NCI-H226 (cell line): Measurements from ENCODE around the gene ALDH1A2.

Source experiments
- DNase-seq: peaks from one replicate; pipeline ENCODE4 v3.0.0-alpha.2; 2015

ALDH1A2 gene

DNA sequence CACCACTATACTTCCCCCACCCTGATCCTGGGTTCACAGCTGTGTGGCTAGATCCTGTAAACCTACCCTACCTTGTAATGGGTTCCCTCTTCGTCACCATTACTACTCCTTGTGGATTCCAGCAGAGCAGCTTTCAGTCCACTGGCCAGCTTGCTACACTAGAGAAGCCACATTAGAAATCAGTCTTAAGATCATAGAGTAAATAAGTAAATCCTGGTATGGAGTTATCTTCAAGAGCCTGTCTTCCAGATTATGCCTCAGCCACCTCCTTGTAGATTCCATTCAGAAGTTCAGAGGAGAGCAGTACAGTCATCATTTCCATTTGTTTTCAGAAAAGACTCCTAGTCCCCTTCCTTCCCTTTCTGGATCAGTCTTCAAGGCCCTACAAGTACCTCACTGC is 123.7 kb downstream of the ALDH1A2 start:
- DNase-seq, result no peak

DNA sequence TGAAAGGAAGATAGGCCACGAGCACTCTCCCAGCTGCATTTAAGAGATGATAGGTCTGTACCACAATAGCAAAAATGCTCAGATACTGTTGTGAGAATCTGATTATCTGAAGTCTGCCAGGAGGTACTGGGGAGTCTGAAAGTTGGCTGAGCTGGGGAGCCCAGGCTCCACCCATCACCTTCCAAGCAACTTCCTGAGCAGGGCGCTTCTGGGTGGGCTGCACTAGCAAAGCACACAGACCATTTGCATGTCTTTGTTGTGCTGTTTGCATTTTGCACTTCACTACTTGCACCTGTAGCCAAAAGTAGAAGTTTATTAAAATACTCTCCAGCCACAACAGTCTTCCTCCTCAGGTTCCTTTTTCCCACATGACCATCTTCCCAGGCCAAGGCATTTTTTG is 133.2 kb downstream of the ALDH1A2 start:
- DNase-seq, result no peak

DNA sequence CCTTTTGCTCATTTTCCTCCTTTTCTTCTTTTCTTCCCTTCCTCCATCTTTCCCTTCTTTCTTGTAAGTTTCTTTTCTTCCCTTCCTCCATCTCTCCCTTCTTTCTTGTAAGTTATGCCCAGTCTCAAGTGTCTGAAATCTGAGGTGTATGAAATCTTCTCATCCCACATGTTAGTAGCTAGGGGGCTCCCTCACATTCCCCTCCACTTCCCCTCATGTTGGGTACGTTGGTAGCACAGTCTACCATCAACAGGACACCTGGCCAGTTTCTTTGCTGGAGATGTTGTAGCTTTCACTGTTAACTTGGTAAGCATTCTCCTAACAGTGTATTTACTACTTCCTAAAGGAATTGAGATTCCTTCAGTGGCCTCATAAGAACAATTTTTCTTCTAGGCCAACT is 133.9 kb downstream of the ALDH1A2 start:
- no peak for DNase-seq

DNA sequence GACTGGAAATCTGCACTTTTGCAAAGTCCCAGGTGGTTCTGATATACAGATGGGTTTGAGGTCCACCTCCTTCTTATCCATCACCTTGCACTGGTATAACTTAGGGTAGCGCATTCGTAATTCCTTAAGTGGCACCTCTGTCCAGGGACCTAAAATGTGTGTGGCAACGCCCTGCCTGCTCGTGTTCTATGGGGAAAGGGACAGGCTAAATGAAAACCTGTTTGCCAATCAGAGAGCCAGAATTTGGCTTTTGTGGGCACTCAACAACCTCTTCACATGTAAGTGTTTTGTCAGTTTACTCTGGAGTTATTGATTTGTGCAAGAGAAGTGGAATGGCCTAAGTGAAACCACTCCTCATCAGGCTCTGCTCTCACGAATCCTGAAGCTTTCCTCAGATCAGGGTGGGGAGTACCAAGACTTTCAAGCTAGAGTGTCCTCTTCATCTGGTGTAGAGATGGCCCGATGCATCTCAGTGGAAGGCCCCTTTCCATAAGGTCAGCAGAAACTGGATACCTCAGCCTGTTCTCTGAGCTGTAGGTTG is 138.3 kb downstream of the ALDH1A2 start:
- no peak for DNase-seq

DNA sequence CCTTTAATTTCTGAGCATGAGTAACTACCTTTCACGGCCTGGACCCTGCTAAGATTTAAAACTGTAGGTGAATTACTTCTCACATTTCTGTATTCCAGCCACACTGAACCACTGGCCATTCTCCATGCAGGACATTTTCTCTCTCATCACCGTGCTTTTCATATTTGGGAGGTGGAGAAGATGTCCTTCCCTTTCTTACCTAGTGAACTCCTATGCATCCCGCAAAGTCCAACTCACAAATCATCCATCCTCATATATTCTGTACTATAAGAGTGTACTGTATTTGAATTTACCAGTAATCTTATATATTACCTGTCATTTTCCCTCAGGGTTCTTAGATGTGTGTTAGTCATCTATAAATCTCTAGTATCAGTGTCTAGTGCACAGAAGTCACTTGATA is 139.9 kb downstream of the ALDH1A2 start:
- DNase-seq, result no peak

DNA sequence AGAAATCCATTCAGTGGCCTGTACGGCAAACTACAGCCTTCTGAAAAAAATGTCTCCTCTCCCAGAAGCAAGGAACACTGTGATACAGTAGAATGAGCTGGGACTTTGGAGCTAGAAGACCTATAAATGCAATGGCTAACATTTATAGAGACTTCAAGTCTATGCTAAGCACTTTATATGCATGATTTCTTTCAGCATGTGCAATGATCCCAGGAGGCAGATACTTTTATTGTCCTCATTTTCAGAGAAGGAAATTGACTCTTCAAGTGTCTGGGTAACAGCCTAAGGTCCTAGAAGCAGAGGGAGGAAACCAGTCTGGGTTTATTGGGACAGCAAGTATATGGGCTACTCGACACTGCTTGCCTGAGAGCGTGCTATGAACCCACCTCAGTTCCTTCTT is 140.9 kb downstream of the ALDH1A2 start:
- DNase-seq, result no peak

DNA sequence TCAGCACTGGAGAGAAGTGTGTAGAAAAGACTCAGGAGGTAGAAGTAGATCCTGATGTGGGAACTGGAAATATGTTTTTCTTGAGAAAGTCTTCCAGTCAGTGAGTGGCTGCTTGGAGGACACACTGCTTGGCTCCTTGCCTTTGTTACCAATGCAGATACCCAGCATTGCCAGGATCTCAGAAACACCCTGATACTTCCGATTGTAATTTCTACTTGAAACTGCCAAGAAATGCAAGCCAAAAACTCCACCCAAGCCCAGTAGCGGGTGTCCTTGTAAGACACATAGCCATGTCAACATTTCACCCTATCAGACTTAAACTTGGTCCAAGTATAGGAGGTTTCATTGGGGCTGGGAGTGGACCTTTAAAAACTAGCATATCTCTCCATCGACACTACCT is 141.8 kb downstream of the ALDH1A2 start:
- peak; percentile 18 for DNase-seq

DNA sequence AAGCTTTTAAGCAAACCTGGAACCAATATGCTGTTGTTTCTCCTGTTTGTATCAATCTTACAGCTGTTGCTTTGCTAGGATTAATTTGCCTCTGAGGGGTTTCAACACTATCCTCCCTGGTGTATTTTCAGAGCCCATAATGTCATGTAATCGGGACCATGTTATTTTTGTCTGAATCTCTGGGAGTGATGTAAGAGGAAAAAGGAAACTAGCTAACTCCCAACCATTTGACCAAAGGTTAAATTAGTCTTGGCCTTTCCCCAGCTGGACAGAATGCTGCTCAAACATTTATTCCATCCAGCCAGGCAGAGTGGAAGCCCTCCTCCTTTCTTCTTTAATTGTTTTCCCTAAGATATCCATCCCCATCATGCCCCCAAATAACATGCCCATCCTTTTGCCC is 142.2 kb downstream of the ALDH1A2 start:
- peak; percentile 47 for DNase-seq

DNA sequence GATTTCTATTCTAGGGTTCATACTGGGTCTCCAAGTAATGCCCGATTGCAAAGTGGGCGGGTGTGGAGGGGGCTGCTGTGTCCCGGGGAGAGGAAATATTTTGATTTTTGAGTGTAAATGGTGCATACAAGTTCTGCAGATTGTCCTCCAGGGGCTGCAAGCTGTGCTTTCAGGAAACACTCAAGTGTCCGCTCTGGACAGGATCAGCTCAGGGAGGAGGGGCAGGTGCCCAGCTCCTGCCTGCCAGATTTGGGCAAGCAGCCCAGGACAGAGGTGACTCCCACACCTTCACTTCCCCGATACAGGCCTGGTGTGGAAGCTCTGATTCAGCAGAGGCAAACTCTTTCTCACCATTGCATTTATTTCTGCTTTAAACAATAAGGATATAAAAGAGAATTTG is 142.7 kb downstream of the ALDH1A2 start:
- peak; percentile 98 for DNase-seq

DNA sequence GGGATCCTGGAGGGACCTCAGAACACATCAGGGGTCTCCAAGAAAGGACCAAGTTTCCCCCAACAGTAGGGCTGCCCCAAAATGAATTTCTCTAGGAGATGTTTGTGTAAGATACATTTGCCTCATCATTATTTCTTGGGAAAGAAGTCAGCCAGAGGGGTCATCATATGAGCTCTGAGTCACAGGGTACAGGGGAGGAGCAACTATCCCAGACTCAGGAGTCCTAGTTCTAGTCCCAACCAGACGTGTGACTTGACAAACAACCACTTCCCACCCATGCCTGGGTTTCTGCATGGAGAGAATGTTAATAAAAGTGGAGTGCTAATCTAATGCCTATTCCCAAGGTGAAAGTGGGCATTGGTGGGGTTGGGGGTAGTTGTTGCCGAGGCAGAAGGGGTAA is 144.1 kb downstream of the ALDH1A2 start:
- DNase-seq, result peak; percentile 62

DNA sequence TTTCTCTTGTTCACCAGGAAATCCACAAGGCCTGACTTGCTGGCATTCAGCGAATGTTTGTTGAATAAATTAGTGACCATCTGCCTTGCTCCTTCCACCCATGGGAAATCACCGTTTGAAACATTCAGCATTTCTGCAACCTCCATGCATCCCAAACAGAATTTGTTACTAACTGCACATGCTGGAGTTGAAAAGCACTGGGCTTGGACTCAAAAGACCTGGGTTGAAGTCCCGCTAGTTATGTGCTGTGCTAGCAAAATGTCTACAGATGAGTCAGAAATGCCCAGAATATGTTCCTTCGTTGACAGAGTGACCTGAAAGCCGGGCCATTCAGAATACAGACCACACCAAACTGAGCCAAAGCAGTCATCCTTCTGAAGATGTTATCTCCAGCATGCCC is 144.6 kb downstream of the ALDH1A2 start:
- no peak for DNase-seq

DNA sequence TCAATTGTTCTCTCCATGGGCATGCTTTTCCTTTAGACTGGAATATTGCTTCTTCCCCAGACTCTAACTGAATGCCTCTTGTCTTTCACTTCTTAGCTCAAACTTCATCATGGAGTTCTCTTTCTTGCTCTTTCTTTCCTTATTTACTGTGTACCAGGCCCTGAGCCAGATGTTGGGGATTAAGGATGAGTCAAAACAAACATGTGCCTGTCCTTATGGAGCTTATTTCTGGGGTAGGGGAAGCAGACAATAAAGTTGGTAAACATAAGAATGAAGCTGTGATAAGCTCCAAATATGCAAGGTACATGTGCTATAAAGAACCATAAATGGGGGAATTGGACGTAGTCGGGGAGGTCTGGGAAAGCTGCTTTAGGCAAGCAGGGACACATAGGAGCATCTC is 145.8 kb downstream of the ALDH1A2 start:
- no peak for DNase-seq

DNA sequence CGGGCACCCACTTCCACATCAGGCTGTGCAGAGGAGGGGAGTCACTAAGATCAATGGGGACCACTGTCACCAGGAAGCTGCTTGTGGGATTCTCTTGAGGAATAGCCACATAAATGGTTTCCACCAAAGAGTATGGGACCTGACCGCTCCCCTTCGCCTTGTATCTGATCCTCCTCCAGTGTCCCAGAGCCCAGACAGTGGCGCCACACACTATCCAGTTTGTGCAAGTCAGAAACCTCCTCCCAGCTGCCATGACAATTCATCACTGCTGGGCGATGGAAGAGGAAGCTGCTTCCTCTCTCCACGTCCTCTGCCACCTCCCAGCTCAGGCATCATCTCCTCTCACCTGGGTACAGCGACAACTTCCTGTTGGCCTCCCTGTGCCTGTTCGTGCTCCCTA is 147.5 kb downstream of the ALDH1A2 start:
- DNase-seq, result no peak

DNA sequence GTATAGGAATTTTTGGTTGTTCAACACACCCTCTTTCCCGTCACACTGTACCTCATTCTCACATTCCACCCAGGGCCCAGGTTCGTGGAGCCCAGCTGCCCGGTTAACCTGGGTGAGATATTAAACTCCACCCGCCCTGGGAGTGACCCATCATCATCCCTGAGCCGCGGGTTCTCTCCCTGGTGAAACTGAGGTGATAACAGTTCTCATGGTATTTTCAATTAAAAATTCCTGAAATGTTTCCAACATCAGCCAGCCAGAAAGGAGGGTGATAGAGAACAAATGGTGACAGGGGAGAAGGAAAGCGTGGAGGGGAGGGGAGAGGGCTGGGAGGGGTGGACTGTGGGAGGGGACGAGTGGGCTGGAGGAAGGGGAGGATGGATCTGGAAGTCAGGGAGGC is 148.8 kb downstream of the ALDH1A2 start:
- DNase-seq, result peak; percentile 80

DNA sequence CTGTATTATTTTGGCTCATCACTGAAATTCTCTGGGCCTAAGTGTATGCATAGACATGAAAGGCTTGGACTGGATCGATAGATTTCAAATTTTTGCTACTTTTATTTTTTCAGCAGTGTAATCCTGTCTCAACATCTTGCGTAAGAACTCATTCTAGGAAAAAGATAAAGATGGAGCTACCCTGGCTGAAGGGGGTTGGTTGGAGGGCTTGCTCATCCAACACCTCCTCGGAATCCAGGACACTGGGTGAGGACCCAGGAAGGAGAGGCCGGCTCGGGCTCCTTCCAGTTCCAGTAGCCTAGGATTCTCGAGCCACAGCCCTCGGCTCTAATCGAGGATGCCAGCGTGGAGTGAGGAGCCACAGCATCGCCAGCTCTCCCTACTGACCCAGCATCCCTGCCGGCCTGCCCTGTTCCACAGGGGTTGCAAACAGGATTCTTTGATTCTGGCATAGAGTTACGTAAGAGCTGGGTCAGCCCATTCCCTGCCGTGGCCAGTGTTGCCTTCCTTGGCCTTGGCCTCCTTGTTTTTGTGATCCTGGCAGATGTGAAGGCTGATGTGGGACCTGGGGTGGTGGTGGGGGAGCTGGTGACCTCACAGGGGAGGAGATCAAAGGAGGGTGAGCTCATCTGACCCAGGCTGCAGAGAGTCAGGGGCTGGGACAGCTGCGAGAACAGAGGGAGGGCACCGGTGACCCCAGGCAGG is 149.5 kb downstream of the ALDH1A2 start:
- DNase-seq, result peak; percentile 11

DNA sequence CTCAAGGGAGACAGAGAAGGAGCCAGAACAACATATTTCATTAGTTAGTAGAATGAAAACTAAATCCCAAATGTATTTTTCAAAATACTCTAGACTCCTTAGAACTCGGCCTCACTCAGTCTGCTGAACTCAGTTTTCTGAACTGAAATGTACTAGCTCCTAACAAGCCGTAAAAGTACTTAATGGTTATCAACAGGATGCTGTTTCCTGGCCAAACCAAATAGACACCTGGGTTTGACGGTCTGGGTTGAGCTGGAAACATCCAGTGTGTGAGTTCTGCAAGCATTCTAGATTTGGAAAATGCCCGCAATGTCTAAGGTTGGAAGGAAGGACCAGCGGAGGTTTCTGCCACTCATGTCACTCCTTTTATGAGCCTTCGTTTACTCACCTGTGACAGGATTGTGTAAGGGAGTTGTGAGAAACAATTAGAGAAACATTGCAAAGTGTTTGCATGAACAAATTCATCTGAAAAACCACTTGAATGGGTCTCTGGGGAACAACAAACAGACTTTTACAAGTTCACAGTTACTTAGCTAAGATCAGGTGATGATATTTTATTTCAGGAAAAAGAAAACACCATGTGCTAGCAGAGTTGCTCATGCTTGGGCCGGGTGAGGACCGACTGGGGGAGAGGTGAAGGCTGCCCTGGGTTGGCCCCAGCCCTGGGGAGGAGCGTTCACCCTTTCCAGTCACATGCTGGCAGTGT is 151.0 kb downstream of the ALDH1A2 start:
- DNase-seq, result no peak

DNA sequence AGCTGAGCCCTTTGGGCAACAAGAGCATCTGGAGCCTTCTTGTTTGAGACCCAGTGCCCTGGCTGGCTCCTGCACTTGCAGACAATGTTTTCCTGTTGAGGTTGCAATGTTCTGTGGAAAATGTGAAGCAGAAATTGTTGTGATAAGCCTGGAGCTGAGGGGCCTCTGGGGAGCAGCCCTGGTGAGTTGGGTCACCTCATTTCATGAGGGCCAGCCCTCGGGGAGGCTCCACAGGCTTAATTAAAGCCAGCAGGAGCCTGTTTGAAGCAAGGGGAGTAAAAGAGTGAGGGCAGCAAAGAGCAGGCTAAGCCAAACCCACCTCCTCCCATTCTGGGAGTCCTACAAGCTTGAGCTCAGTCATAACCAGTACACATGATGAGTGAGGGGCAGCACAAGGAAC is 154.3 kb downstream of the ALDH1A2 start:
- DNase-seq, result no peak

DNA sequence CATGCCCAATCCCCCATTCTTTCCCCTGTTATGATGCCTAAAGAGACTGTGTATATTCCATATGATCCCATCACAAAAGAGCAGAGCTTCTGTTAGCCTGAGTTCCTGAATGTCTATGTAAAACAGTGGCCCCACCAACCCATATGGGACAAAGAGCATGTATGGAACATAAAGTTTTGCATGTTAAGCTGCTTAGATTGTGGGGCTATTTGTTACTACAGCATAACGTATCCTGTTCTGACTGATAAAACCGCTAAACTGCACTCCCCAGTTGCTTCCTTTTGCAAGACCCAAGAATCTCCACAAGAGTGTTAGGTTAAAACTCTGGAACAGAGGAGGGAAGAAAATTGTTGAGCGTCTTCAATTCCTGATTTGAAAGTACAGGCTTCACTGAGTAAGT is 154.8 kb downstream of the ALDH1A2 start:
- no peak for DNase-seq

DNA sequence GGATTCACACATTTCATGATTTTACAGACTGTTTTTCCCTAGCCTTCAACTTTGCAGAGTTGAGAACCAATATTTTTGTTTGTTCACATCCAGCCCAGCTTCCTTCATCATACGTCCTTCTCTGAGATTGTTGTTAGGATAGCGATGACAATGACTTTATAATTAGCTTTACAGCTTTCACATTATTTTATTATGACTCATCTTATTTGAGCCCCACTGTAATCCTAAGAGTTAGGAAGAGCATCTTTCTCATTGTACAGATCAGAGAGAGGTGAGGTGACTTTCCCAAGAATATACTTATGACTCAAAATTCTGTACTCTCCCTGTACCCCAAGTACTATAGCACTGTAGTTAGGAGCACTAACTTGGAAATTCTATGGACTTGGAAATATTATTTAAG is 156.1 kb downstream of the ALDH1A2 start:
- no peak for DNase-seq

DNA sequence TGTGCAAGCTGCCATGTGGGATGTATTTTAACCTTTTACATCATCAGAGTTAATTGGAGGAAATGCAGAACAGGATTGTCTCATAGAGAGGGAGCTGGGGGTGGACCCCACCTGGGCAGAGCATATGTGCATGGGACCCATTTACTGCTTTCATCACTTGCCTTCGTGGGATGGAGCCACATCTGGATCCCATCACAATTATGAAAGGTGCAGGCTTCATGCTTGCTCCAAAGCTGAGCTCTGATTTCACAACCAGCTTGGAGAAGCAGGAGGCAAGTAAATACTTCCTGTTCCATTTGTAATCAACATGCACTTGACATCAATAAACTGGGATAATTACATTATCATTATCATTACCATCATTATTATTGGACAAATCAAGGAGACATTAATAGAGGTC is 161.9 kb downstream of the ALDH1A2 start:
- DNase-seq, result no peak
